ENCODE results near the gene G6PC2.
"Not testable (repeated sequence)": the region's sequence is repeated elsewhere in the genome, so short reads cannot be mapped to it uniquely, and the experiment has no call there.

G6PC2 gene

GRCh38 chr2:168907940-168908662 lies 7.0 kb downstream of the G6PC2 start:
- no peak for DNase-seq

GRCh38 chr2:168910330-168910729 lies 9.2 kb downstream of the G6PC2 start:
- no peak for DNase-seq

GRCh38 chr2:168912466-168912865 lies 11.4 kb downstream of the G6PC2 start:
- DNase-seq, result no peak

GRCh38 chr2:168912901-168913369 lies 11.8 kb downstream of the G6PC2 start:
- no peak for DNase-seq

GRCh38 chr2:168913495-168913894 lies 12.4 kb downstream of the G6PC2 start:
- DNase-seq, result no peak

GRCh38 chr2:168915441-168916330 lies 14.6 kb downstream of the G6PC2 start:
- no peak for DNase-seq

GRCh38 chr2:168916331-168916675 lies 15.2 kb downstream of the G6PC2 start:
- DNase-seq, result no peak

- peak; percentile 38 for DNase-seq
Observed at GRCh38 chr2:168920504-168921157, 19.5 kb downstream of the G6PC2 start.

GRCh38 chr2:168926621-168927386 lies 25.7 kb downstream of the G6PC2 start:
- DNase-seq, result no peak

- no peak for DNase-seq
Observed at GRCh38 chr2:168928113-168928831, 27.2 kb downstream of the G6PC2 start.

- DNase-seq, result no peak
Observed at GRCh38 chr2:168929031-168929430, 27.9 kb downstream of the G6PC2 start.

- no peak for DNase-seq
Observed at GRCh38 chr2:168930242-168930641, 29.2 kb downstream of the G6PC2 start.

- DNase-seq, result not testable (repeated sequence)
Observed at GRCh38 chr2:168932174-168932573, 31.1 kb downstream of the G6PC2 start.

GRCh38 chr2:168934826-168935225 lies 33.7 kb downstream of the G6PC2 start:
- no peak for DNase-seq

- DNase-seq, result no peak
Observed at GRCh38 chr2:168935810-168936581, 34.9 kb downstream of the G6PC2 start.

- no peak for DNase-seq
Observed at GRCh38 chr2:168939061-168939460, 38.0 kb downstream of the G6PC2 start.

GRCh38 chr2:168939918-168940317 lies 38.8 kb downstream of the G6PC2 start:
- no peak for DNase-seq

GRCh38 chr2:168941297-168941696 lies 40.2 kb downstream of the G6PC2 start:
- DNase-seq, result no peak

GRCh38 chr2:168944065-168944464 lies 43.0 kb downstream of the G6PC2 start:
- no peak for DNase-seq

GRCh38 chr2:168945508-168945907 lies 44.4 kb downstream of the G6PC2 start:
- no peak for DNase-seq

- no peak for DNase-seq
Observed at GRCh38 chr2:168948621-168949212, 47.6 kb downstream of the G6PC2 start.
